Measurements from ENCODE around the gene HIC2. TPM values are rescaled to one million over a fixed set of nuclear protein-coding genes. Genes with fewer than 3 reads are reported as not detected.
"Not testable (repeated sequence)": the region's sequence is repeated elsewhere in the genome, so short reads cannot be mapped to it uniquely, and the experiment has no call there.

HIC2 gene
- polyA plus RNA-seq, 3 donors, result 9.7 to 13.2 (median 11.4) TPM

DNA sequence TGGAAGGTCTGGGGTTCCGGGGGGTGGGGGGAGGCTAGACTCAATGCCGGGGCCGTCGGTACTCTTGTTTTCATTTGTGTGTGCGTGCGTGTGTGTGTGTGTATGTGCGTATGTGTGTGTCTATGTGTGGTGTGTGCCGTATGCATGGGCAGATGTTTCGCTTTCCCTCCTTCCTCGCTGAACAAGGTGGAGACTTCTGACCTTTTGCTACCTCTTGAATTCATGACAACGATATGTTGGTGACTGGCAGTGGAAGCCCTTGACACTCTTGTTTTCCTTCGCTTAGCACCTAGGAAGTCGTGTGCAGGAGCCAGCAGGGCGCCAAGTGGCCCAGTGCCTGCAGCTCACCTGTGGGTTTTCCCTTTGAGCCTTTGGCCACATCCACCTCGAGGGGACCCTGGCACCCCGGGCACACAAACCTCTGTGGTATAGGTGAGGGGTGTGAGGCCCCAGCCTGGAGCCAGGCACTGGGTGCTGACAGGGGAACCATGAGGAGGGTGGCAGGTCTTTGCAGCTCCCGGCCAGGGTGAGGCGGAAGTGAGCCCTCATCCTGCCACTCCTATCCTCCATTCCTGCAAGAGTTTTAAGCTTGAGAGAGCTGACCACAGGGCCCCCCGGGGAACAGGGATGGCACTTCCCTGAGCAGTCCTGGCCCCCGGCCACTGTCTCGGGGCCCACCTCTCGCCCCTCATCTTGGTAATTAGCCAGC lies 30.7 kb downstream of the HIC2 start:
- DNase-seq, result no peak

DNA sequence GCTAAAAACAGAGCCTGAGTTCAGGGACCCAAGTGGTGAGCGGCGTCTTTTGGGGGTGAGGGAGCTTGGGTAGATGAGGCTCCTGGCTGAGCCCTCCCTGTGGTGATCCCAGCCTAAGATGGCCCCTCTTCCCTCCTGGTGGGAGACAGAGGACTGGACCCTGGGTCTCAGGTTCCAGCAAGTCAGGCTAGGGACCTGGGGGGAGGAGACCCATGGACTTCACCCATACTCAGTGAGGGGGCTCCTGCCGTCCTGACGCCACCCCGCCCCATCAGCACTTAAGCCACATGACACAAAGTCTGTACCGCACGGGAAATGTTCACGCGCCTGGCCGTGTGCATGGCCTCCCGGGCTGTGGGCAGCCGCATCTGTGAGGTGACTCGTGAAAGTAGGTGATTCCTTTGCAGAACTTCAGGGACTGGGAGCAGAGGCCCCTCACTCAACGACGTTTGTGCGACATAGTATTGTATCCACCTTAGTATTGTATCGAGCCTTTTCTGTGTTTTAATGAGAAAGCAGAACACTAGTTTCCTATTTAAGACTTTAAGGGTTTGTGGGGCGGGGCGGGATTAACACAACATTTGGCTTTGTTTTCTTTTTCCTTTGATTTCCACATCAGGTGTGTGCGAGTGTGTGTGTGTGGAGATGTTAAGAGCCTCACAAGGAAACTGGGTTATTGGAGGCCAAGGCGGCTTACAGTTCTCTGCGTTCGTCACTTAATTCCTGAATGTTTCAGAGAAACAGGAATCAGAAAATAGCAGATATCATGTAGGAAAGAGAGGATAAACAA lies 31.7 kb downstream of the HIC2 start:
- DNase-seq, result no peak

DNA sequence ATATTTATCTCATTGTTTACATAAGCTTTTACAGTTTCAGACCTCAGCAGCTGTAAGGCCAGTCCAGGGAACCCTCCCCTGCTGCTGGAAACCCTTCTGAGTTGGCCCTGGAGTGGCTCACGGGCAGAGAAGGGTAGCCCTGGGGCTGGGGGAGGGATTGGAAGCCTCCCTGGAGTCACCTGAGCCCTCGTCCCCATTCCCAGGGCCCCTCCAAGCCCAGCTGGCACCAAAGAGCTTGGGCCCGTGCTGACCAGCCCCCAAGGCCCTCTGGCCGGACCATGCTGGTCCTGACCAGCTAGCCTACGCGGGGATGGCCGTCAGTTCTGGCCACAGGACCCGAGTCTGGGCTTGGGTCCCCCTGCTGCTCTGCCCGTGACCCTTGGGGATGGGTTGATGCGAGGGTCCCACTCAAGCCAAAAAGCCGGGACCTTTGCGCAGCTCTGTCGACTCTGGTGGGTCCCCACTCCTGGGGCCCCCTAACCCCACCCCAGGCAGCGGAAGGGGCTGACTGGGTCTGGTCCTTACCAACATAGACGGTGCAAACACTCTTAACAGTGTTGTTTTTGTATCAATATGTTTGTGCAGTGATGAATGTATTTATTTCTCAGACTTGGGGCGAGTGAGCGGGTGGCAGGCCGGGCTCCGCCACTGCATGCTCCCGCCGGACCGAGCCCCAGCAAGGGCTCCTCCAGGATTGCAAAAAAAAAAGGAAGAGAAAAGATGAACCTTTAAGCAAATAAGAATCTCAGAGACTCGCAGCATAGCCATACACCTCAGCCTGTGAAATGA lies 32.6 kb downstream of the HIC2 start:
- no peak for DNase-seq

DNA sequence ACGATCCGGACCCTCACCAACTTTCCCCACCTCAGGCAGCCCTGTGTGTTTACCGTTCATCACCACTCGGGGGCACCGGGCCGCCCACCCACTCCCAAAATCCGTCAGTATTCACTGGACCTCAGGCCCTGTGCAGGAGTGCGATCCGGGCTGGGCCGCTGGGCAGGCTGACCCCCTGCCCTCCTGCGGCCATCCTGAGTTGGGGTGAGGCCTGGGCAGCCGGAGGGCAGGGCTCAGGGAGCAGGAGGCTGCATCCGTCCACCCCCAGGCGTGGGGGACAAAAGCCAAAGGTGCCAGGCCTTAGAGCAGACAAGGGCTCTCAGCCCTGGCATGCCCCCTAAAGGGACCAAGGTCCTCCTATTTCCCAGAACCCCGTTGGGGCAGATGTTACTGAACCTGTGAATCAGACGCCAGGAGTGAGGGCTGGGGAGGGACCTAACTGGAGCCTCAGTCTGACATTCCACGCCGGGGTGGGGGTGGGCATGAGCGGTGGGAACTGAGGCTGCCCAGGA lies 33.2 kb downstream of the HIC2 start:
- DNase-seq, result no peak

DNA sequence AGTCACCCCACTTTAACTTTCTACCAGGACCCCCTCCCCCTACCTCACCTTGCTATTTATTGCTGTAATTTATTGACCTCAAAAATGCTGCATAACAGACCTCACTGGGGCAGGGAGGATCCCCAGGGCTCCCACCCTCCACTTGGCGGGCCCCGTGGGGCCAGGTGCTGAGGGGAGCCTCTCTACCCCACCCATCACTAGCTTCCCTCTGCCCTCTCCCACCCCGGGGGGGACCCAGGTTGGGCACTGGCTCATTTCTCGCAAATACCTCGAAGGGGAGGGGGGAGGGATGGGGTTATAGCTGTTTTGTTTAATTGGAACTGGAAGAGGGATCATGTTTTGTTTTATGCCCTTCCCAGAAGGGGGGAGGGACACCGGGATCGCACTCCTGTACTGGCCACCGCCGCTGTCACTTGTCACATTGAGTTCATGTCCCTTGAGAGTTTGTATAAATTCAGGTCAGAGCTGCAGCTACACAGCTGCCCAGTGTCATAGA lies 33.7 kb downstream of the HIC2 start:
- DNase-seq, result no peak

DNA sequence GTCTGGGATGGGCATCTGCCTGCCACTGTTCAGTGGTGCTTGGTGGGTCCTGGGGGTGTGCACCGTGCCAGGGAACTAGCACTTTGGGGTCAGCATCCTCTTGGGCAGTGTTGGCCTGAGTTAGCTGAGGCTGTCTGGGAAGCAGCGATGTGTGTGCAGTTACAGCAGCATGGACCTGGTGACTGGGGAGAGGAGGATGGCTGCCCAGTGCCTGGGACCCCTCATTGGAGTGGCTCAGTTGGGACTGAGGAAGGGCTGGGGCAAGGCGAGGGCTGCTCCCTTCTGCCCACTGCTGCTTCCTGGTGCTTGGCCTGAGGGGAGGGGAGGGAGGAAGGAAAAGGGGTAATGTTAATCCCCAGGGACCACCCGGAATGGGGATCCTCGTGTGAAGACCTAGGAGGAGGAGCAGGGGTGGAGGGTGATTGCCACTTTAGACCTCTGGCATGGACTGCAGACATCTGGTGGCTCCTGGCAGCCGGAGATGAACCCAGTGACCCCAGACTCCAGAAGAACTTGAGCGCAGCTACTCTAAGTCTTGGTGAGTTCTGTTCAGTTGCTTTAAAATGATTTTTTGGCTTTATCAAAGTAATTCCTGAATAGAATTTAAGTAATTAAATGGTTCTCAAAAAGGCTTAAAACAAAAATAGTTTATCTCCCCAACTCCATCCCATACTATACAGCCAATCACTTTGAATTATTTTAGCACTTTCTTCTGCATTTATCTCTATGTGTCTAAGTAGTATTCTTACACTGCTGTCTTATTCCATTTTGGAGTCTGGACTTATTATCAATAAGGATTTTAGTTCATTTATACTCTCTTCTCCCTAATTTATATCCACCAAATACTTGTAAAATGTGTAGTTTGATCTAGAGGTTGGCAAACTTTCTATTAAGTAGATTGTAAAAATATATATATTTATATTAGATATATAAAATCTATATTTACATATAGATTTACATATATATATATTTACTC lies 34.7 kb downstream of the HIC2 start:
- DNase-seq, result no peak

DNA sequence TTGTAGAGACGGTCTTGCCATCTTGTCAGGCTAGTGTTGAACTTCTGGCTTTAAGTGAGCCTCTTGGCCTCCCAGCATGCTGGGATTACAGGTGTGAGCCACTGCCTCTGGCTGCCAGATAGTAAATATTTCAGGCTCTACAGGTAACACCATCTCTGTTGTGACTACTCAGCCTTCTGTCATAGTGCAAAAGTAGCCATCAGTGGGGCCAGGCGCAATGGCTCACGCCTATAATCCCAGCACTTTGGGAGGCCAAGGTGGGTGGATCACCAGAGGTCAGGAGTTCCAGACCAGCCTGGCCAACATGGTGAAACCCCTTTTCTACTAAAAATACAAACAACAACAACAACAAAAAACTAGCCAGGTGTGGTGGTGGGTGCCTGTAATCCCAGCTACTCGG lies 35.5 kb downstream of the HIC2 start:
- DNase-seq, result not testable (repeated sequence)

DNA sequence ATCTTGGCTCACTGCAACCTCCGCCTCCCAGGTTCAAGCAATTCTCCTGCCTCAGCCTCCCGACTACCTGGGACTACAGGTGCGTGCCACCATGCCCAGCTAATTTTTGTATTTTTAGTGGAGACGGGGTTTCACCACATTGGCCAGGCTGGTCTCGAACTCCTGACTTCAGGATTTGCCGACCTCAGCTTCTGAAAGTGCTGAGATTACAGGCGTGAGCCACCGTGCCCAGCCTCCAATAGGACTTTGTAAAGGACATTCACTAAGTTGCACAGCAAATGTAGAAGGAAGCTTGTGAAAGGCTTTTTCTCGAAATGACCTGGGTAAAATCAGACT lies 37.8 kb downstream of the HIC2 start:
- not testable (repeated sequence) for DNase-seq

DNA sequence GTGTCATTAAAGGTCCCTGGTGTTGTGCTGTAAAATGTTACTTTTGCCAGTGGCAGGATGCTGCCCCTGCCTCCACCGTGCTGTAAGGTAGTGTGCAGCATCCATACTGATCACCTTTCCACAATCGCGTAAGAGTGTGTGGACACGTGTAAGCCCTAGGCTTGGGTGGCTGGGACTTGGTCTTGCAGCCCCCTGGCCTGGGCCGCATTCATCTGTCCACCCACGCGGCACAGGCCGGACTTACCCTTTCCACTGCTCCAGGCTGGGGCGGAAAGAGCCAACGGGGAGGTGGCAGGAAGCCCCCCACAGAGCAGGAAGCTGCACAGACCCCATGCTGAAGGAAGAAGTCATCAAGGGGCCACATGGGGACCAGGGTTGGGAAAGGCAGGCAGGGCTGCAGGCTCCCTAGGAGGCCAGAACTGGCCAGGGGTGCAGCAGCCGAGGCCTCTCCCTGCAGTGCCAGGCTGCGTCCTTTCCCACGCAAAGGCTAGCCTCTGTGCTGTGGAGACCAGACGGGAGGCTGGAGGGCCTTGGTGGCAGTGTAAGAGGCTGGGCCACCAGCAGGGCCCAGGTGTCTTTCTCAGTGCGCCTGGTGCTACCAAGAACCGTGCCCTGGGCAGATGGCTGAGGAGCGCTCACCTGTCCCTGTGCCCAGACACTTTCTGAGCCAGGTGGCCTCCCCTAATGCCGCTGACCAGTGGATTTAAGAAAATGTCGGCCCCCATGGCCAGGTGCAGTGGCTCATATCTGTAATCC lies 38.3 kb downstream of the HIC2 start:
- DNase-seq, result no peak

DNA sequence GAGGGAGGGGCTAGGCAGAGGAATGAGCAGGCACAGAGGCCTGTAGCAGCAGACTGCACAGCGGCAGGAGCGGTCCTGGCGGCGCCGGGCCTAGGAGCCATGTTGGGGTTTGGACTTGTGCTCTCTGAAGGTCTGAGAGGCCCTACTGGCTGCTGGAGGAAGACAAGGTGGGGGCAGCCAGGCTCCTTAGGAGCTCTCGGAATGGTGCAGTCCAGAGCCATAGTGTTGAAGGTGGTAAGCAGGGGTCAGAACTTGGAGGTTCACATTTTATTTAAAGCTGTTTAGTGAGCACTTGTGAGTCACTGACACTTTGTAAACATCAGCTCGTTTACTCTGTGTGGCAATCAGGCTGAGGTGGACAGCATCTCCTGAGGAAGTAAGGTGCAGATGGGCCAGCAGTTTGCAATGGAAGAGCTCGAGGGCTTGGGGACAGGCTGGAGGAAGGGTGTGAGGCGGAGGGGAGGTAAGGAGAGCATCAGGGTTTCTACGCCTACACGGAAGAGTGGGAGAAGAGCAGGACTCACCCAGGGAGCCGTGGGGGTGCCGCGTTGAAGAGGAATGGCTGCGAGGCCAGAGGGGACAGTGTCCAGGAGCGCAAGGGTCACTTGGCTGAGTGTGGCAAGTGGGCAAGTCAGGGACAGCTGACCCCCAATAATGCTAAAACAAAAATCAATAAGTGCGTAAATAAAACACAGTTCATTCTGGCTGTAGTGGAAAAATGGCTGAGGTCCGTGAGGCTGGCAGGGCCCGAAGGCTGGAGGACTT lies 40.0 kb downstream of the HIC2 start:
- no peak for DNase-seq

DNA sequence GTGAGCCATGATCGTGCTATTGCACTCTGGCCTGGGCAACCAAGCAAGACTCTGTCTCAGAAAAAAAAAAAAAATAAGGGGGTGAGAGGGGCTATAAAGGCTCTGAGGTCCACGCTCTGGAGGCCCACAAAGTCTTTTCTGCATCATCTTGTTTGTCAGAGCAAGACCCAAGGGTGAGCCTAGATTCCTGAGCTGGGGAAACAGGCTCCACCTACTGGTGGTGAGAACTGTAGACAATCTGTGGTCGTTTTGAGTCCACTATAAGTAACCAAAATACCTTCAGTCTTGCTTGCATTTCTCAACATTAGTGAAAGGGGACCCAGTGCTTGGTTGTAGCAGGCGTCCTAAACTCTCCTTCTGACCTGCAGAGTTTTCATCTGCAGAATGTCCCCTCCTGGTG lies 45.5 kb downstream of the HIC2 start:
- DNase-seq, result not testable (repeated sequence)

DNA sequence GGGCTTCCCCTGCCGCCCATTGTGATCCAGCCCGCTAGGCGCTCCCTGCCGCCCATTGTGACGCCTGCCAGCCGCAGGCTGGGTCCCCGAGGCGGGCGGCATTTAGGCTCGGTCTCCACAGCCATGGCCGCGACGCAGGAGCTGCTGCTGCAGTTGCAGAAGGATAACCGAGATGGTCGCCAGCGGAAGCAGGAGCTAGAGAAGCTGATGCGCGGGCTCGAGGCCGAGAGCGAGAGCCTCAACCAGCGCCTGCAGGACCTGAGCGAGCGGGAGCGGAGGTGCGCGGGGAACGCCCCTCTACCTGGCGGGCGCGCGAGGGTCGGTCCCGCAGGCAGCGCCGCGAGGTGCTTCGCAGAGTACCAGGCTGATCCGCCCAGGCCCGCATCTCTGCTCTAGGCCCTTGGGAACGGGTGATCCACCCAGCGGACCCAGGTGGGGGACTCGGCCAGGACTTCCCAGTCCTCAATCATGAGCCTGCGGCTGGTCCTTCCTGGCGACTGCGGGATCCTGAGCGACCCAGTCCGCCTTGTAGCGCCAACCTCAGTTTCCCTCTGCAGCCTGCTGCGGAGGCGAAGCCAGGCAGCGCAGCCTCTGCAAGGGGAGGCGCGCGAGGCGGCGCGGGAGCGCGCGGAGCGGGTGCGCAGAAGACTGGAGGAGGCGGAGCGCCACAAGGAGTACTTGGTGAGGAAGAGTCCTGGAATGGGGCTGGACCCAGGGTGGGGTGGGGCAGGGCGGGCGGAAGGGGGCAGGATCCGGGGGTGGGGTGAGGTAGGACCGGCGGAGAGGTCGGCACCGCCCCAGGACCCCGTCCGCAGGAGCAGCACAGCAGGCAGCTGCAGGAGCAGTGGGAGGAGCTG lies 50.4 kb downstream of the HIC2 start, which contains the start of gene TMEM191C:
Gene TMEM191C (plus strand): TSS at position 51 of the 857 bp plus-strand sequence. CDS start 73 bp downstream, at position 124.
- not testable (repeated sequence) for DNase-seq

DNA sequence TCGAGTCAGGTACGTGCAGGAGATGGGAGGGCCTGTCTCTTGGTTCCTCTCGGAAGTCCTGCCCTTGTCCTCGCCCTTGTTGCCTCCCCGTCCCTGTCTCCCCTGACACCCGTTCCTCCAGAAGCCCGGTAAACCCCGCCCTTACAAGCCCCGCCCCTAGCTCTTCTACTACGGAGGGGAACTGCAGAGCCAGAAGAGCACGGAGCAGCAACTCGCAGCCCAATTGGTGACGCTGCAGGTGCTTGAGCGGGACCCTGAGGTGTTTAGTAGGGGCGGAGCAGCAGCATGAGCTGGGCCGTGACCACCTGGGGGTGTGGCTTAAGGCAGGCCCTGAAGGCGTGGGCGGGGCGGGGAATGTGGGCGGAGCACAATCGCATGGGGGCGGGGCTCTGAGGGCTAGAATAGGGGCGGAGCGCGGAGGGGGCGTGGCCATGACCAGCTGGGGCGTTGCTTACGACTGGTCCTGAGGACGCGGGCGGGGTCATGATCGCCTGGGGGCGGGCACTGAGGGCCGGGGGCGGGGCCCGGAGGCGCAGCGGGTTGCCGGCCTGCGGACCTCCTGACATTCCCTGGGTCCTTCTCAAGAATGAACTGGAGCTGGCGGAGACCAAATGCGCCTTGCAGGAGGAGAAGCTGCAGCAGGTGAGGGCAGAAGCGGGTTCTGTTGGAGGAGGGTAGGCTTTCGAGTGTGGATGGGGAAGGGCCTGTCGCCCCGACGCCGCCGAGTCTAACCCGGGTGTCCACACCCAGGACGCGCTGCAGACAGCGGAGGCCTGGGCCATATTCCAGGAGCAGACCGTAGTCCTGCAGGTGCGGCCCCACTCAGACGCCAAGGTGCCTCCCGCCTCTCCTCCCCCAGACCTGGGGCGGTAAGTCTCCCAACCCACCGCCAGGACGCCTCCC lies 51.3 kb downstream of the HIC2 start:
- DNase-seq, result peak; percentile 65

DNA sequence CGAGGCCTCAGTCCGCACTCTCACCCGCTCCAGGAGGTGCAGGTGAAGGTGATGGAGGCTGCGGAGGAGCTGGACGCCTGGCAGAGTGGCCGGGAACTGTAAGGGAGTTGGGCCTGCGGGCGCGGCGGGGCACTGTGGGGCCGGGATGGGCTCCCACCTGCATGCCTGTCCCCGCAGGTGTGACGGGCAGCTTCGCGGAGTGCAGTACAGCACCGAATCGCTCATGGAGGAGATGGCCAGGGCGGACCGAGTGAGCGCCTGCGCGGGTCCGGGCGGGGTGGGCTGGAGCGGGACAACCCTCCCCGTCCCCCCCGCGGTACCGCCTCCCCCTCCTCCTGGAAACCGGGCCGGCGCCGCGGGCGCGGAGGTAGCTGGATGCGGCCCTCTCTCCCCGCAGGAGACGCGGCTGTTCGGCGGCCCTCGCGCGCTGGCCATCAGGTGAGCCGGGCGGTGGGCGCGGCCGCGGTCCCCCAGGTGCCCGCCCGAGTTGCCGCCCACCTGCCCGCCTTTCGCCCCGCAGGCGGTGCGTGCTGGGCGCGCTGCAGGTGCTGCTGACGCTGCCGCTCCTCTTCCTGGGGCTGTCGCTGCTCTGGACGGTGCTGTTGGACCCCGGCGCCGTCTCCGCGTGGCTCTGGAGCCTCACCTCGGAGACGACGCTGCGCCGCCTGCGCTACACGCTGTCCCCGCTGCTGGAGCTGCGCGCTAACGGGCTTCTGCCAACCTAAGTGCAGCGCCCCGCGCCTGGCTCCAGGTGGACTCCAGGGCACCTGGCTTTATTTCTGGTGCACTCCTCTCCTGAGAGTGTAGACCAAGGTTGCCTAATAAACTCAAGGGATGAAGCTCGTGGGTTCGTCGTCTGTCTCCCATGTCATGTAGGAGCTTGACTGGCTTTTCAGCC lies 52.2 kb downstream of the HIC2 start:
- not testable (repeated sequence) for DNase-seq

DNA sequence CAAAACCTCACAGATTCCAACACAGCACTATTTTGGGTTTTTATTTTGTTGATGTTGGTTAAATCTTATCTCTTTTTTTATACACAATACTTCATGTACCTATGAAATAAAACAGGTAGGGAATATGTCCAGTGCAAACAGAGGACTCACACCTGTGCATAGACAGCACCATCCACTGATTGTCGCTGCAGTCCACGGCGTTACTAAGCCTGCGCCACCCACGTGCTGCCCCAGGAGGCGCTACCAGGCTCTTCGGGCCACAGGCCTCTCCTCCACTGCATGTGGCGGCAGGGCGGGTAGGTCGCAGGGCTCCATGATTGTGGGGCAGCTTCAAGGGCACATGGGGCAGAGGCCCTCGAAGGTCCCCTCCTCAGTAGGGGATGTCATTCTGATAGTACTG lies 55.8 kb downstream of the HIC2 start:
- DNase-seq, result not testable (repeated sequence)

DNA sequence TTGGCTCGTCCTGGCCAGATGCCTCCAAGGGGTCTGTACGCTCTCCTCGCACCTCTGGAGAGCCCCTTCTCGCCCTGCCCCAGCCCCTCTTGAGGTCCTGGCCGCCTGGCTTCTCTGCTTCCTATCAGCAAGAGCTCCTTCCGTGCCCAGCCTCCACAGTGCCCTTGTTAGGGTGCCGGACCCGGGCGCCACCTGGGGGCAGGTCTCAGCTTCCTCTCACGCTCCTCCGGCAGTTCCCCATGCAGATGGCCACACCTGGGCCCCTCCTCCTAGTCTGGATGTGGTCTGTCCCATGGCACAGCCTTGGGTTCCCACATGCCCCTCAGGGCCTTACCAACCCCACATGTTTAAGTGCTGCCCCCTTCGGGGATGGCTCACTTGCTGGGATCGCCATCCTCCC lies 56.5 kb downstream of the HIC2 start:
- not testable (repeated sequence) for DNase-seq
